Measurements from ENCODE around the gene LETM1. TPM values are rescaled to one million over a fixed set of nuclear protein-coding genes. Genes with fewer than 3 reads are reported as not detected.

LETM1 gene
- total and polyA plus RNA-seq, 2 experiments from 2014 or later: 29.4 to 46.0 TPM

DNA sequence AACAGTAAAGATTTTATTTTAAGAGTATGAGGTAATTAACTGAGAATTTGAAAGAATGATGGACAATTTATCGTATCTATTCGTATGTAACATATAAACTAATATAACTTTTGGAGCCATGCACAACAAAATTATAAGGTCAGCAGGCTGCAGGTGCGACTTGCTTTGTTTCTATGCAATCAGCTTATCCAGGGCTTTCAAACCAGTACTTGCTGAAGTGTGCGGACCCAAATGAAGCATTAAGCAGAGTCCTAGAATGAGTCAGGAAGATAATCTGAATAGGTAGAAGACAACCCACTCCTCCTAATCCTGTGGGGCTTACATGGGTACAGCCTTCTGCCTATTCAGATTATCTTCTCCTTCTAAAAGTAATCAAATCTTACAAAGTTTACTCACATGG is 17.3 kb upstream of the LETM1 start:
- H3K4me1 ChIP-seq (ENCODE audit: insufficient read depth): peaks cover 27% of the 10 kb centered on the region
- no peak overlapping the region for H3K4me3 ChIP-seq
- WGBS (ENCODE audit: low lambda C conversion rate, missing lambda C conversion rate): 87% methylated on average over 4 of the region's 4 CpGs
- no peaks in the 10 kb centered on the region for H3K36me3 ChIP-seq (replicated peaks; ENCODE audit: insufficient read depth, low read depth)
- H3K9me2 ChIP-seq (replicated peaks; ENCODE audit: insufficient read depth): no peaks in the 10 kb centered on the region
- peak overlapping the region; percentile 39 for H3K27ac ChIP-seq
- no peak overlapping the region for H2AFZ ChIP-seq
- TF ChIP-seq CTCF (IDR thresholded peaks at IDR 0.05; ENCODE audit: poor library complexity) (no peak), EZH2 (IDR thresholded peaks at IDR 0.05; ENCODE audit: borderline replicate concordance) (no peak), EZH2phosphoT487 (IDR thresholded peaks at IDR 0.05; ENCODE audit: low read depth, severe bottlenecking, unreplicated experiment) (no peak)
- H3K4me2 ChIP-seq: peak overlapping the region; percentile 95
- peaks cover 64% of the 10 kb centered on the region for H3K79me2 ChIP-seq
- H4K20me1 ChIP-seq (ENCODE audit: insufficient read depth, poor library complexity, severe bottlenecking): peaks cover 7% of the 10 kb centered on the region
- H3K9me3 ChIP-seq (ENCODE audit: low read depth): no peaks in the 10 kb centered on the region
- no peaks in the 10 kb centered on the region for H3K27me3 ChIP-seq
- no peak for DNase-seq (ENCODE audit: low spot score)

GRCh38 chr4:1872870-1873269 is 16.9 kb upstream of the LETM1 start:
- H3K79me2 ChIP-seq: peaks cover 60% of the 10 kb centered on the region
- peaks cover 30% of the 10 kb centered on the region for H3K4me1 ChIP-seq (ENCODE audit: insufficient read depth)
- H4K20me1 ChIP-seq (ENCODE audit: insufficient read depth, poor library complexity, severe bottlenecking): peaks cover 7% of the 10 kb centered on the region
- no peaks in the 10 kb centered on the region for H3K9me3 ChIP-seq (ENCODE audit: low read depth)
- H3K4me3 ChIP-seq: no peak overlapping the region
- 56% methylated on average over 3 of the region's 3 CpGs for WGBS (ENCODE audit: low lambda C conversion rate, missing lambda C conversion rate)
- H3K9me2 ChIP-seq (replicated peaks; ENCODE audit: insufficient read depth): no peaks in the 10 kb centered on the region
- DNase-seq (ENCODE audit: low spot score): no peak
- peak overlapping the region; percentile 39 for H3K27ac ChIP-seq
- no peaks in the 10 kb centered on the region for H3K27me3 ChIP-seq
- no peak overlapping the region for H2AFZ ChIP-seq
- TF ChIP-seq CTCF (IDR thresholded peaks at IDR 0.05; ENCODE audit: poor library complexity) (no peak), EZH2 (IDR thresholded peaks at IDR 0.05; ENCODE audit: borderline replicate concordance) (no peak), EZH2phosphoT487 (IDR thresholded peaks at IDR 0.05; ENCODE audit: low read depth, severe bottlenecking, unreplicated experiment) (no peak)
- H3K36me3 ChIP-seq (replicated peaks; ENCODE audit: insufficient read depth, low read depth): no peaks in the 10 kb centered on the region
- peak overlapping the region; percentile 95 for H3K4me2 ChIP-seq

DNA sequence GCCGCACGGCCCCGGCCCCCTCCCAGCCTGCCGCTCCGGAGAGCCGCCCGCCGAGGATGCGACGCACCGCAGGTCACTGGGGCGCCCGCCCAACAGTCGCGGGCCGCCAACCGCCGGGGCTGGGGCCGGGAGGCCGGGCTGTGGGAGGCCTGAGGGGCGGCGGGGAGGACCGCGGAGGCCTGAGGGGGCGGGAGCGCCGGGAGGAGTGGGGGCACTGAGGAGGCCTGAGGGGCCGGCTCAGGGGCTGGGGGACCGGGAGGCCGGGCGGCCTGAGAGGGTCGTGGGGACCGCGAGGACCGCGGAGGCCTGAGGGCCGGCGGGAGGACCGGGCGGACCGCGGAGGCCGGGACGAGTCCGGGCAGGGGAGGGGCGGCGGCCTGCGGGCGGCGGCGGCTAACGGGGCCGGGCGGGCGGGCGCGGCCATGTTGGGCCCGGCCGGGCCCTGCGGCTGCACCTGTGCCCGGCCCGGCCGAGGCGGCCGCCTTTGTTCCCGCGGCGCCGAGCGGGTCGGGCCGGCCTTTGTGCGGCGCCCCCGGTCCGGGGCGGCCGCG is 15.6 kb upstream of the LETM1 start:
- Histone ChIP-seq H3K27ac (peak overlapping the region; percentile 97), H3K4me2 (peak overlapping the region; percentile 95), H3K9me3 (ENCODE audit: low read depth) (no peaks in the 10 kb centered on the region), H3K36me3 (replicated peaks; ENCODE audit: insufficient read depth, low read depth) (no peaks in the 10 kb centered on the region), H3K9me2 (replicated peaks; ENCODE audit: insufficient read depth) (no peaks in the 10 kb centered on the region), H3K79me2 (peaks cover 47% of the 10 kb centered on the region), H3K4me3 (peak overlapping the region; percentile 96), H3K27me3 (no peaks in the 10 kb centered on the region), H4K20me1 (ENCODE audit: insufficient read depth, poor library complexity, severe bottlenecking) (peaks cover 7% of the 10 kb centered on the region), H3K4me1 (ENCODE audit: insufficient read depth) (peaks cover 35% of the 10 kb centered on the region), H2AFZ (peak overlapping the region; percentile 91)
- no CpG with 5 or more reads among the region's 79 CpGs for WGBS (ENCODE audit: low lambda C conversion rate, missing lambda C conversion rate)
- TF ChIP-seq EZH2phosphoT487 (IDR thresholded peaks at IDR 0.05; ENCODE audit: low read depth, severe bottlenecking, unreplicated experiment) (no peak), EZH2 (IDR thresholded peaks at IDR 0.05; ENCODE audit: borderline replicate concordance) (no peak)
- peak; percentile 73 for DNase-seq (ENCODE audit: low spot score)

DNA sequence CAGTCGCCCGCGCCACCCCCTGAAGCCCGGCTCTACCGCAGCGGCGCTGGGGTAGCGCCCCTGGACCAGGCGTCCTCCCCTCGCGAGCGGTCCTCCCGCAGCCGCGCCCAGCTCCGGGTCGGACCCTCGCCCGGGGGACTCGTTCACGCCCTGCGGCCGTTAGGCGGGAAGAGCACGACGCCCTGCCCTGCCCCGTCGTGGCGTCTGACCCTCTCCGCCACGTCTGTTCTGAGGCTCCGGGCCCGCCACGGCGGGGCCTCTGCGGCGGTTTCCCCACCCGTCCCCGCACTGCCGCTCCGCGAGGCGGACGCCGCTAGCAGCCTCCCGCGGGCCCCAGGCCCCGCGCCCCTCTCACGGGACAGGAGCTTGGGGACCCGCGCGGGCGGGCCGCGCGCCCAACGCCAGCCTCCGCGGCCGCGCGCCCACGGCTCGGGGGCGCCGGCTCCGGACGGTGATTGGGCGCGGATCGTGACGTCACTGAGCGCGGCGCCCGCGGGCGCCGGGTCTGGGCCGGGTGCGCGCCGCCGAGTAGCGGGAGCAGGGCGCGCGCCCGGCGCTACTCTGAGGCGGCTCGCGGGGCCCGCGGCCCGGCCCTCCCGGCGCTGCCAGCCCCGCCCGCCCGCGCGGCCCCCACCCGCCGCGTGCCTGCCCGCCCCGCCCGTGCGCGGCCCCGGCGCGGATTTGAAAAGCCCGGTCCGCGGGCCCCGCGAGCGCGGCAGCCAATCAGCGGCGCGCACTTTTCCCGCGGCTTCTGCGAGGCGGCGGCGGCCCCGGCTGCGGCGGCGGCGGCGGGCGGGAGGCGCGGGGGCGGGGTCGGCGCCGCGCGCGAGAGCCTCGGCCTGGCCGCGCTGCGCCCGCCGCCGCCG is 14.9 kb upstream of the LETM1 start, which contains the start of gene NSD2:
TSS of gene NSD2 (plus strand) at position 816 of the 866 bp plus-strand sequence. CDS start 29,262 bp downstream, outside the sequence.
- peaks cover 35% of the 10 kb centered on the region for H3K4me1 ChIP-seq (ENCODE audit: insufficient read depth)
- no peak for TF ChIP-seq CTCF (IDR thresholded peaks at IDR 0.05; ENCODE audit: poor library complexity)
- no peak for TF ChIP-seq EZH2 (IDR thresholded peaks at IDR 0.05; ENCODE audit: borderline replicate concordance)
- TF ChIP-seq EZH2phosphoT487 (IDR thresholded peaks at IDR 0.05; ENCODE audit: low read depth, severe bottlenecking, unreplicated experiment): no peak
- H3K36me3 ChIP-seq (replicated peaks; ENCODE audit: insufficient read depth, low read depth): no peaks in the 10 kb centered on the region
- peak within 1 kb of the TSS; percentile 95 for H3K4me2 ChIP-seq
- no peaks in the 10 kb centered on the region for H3K27me3 ChIP-seq
- peak within 1 kb of the TSS; percentile 99 for H3K27ac ChIP-seq
- peak; percentile 97 for DNase-seq (ENCODE audit: low spot score)
- peaks cover 7% of the 10 kb centered on the region for H4K20me1 ChIP-seq (ENCODE audit: insufficient read depth, poor library complexity, severe bottlenecking)
- peak within 1 kb of the TSS; percentile 96 for H3K4me3 ChIP-seq
- peak within 1 kb of the TSS; percentile 91 for H2AFZ ChIP-seq
- WGBS (ENCODE audit: low lambda C conversion rate, missing lambda C conversion rate): under 1% methylated on average over 28 of the region's 155 CpGs
- H3K9me3 ChIP-seq (ENCODE audit: low read depth): no peaks in the 10 kb centered on the region
- H3K9me2 ChIP-seq (replicated peaks; ENCODE audit: insufficient read depth): no peaks in the 10 kb centered on the region
- peaks cover 40% of the 10 kb centered on the region for H3K79me2 ChIP-seq
